ENCODE measurements around the gene TRIM9.

GRCh38 chr14:50931559-50931958 is 163.3 kb downstream of the TRIM9 start:
- no peak for TF ChIP-seq CTCF (IDR thresholded peaks at IDR 0.05)
- TF ChIP-seq POLR2A (IDR thresholded peaks at IDR 0.05) = no peak
